HepG2 (cell line): ENCODE data around the gene COL4A2. TPM values are rescaled to one million over a fixed set of nuclear protein-coding genes. Genes with fewer than 3 reads are reported as not detected.

Source experiments
- ATAC-seq: fragments of 200-7000 bp; cut with Tn5 transposase; 3 replicates; pipeline ENCODE4 v1.9.1; 2020; ENCODE audit warnings: mild to moderate bottlenecking, moderate library complexity
- BruUV-seq: library from RNA; stranded (reverse); fragments of 400-500 nt; replicated peaks from 2 replicates; lab custom pipeline; 2021; lab: Mats Ljungman, UMichigan
- CTCF ChIA-PET: fragments of 300-600 bp; formaldehyde crosslinking; extraction: SDS; loops from one replicate; lab custom pipeline; 2021; ENCODE audit warnings: low total read pairs, inconsistent platforms, low intra/inter-chr PET ratio; lab: Yijun Ruan, JAX
- POLR2A ChIA-PET: fragments of 350-600 bp; sonication (Branson Sonifier 250); formaldehyde crosslinking; loops from one replicate; lab custom pipeline; 2020; ENCODE audit warnings: antibody characterized with exemption, inconsistent platforms; lab: Yijun Ruan, JAX
- DNase-seq: peaks from one replicate; pipeline ENCODE4 v3.0.0-alpha.2; 2015; ENCODE audit warnings: low spot score
- FAIRE-seq: peaks from 3 replicates; lab custom pipeline; 2011; peaks lifted over from hg19 to GRCh38; lab: Jason Lieb, UNC
- H2AFZ ChIP-seq: one replicate; pipeline ENCODE4 v1.6.1; 2011; ENCODE audit warnings: low read length, inconsistent platforms
- H3K27ac ChIP-seq: fragments of 300-600 bp; 3 replicates; pipeline ENCODE4 v1.8.0; 2011; ENCODE audit warnings: mixed run types, mild to moderate bottlenecking, mixed read lengths, low read length, inconsistent platforms; ENCODE audit not compliant: insufficient read depth; ENCODE audit errors: extremely low read length
- H3K27me3 ChIP-seq, 2 experiments: fragments of 200-600 bp in 1 of 2; 2 replicates in 1 of 2; 3 replicates in 1 of 2; pipeline versions ENCODE4 v1.6.0 to v1.8.0; 2011; ENCODE audit warnings: low read length in 2 of 2, mild to moderate bottlenecking in 2 of 2, moderate library complexity in 2 of 2, inconsistent platforms in 1 of 2; ENCODE audit not compliant: insufficient read depth in 2 of 2, control insufficient read depth in 1 of 2
- H3K36me3 ChIP-seq, 2 experiments: fragments of 200-600 bp in 1 of 2; replicated peaks in 1 of 2; 2 replicates in 1 of 2; 3 replicates in 1 of 2; pipeline versions ENCODE4 v1.5.1 to v1.8.0; 2011; ENCODE audit warnings: low read length in 2 of 2, inconsistent platforms in 1 of 2; ENCODE audit not compliant: insufficient read depth in 2 of 2, control insufficient read depth in 1 of 2
- H3K4me1 ChIP-seq: 2 replicates; pipeline ENCODE4 v1.5.1; 2012; ENCODE audit warnings: low read length, inconsistent platforms; ENCODE audit not compliant: insufficient read depth
- H3K4me2 ChIP-seq: 2 replicates; pipeline ENCODE4 v1.6.0; 2011; ENCODE audit warnings: low read depth, low read length, inconsistent platforms
- H3K4me3 ChIP-seq, 3 experiments: fragments of 200-600 bp in 1 of 3; sonication (generic), shearing (Covaris generic) in 1 of 3; replicated peaks in 1 of 3; 2 replicates each; pipeline ENCODE4 v1.5.1; 2011 to 2016; ENCODE audit warnings: low read length in 3 of 3, inconsistent platforms in 2 of 3, low read depth in 2 of 3, mild to moderate bottlenecking in 2 of 3, control low read depth in 1 of 3, mixed read lengths in 1 of 3; ENCODE audit not compliant: insufficient read depth in 1 of 3
- H3K79me2 ChIP-seq: one replicate; pipeline ENCODE4 v1.6.1; 2011; ENCODE audit warnings: low read length, inconsistent platforms; ENCODE audit not compliant: insufficient read depth
- H3K9ac ChIP-seq: 2 replicates; pipeline ENCODE4 v1.6.0; 2011; ENCODE audit warnings: mild to moderate bottlenecking, low read depth, low read length, inconsistent platforms; ENCODE audit not compliant: insufficient read depth
- H3K9me3 ChIP-seq: 2 replicates; pipeline ENCODE4 v1.5.1; 2012; ENCODE audit warnings: mild to moderate bottlenecking, low read length
- H4K20me1 ChIP-seq: 2 replicates; pipeline ENCODE4 v1.6.0; 2011; ENCODE audit warnings: inconsistent platforms, mild to moderate bottlenecking, low read length, moderate library complexity; ENCODE audit not compliant: insufficient read depth
- ASH2L ChIP-seq: fragments of 300-600, 200-600 bp; sonication (generic); IDR thresholded peaks from 2 replicates; pipeline ENCODE4 v1.7.0; 2017; ENCODE audit warnings: low read depth, mild to moderate bottlenecking, moderate library complexity, mixed read lengths, low read length; ENCODE audit not compliant: insufficient read length
- FOSL2 ChIP-seq: sonication (generic); formaldehyde crosslinking; IDR thresholded peaks from 2 replicates; pipeline ENCODE4 v1.4.0; 2020; ENCODE audit warnings: missing genetic modification reagents
- MAFG ChIP-seq: sonication (generic); formaldehyde crosslinking; IDR thresholded peaks from 2 replicates; pipeline ENCODE4 v1.5.1; 2020; ENCODE audit warnings: mild to moderate bottlenecking, missing genetic modification reagents
- TBP ChIP-seq: sonication (generic); formaldehyde crosslinking; IDR thresholded peaks from 2 replicates; pipeline ENCODE4 v1.5.0; 2020; ENCODE audit warnings: missing genetic modification reagents
- ZNF546 ChIP-seq: sonication (generic); formaldehyde crosslinking; conservative IDR thresholded peaks from 2 replicates; pipeline ENCODE4 v1.8.1; 2023; ENCODE audit warnings: mild to moderate bottlenecking, missing genetic modification reagents
- ZSCAN30 ChIP-seq: sonication (generic); formaldehyde crosslinking; IDR thresholded peaks from 2 replicates; pipeline ENCODE4 v1.5.0; 2020; ENCODE audit warnings: mild to moderate bottlenecking, missing genetic modification reagents
- WGBS: methylation state at CpG from one replicate; pipeline ENCODE4 v1.1.6; 2017; ENCODE audit warnings: low lambda C conversion rate; 5-methylcytosine and 5-hydroxymethylcytosine counted together
- in situ Hi-C: cut with HindIII; loops from 2 replicates; pipeline ENCODE4 v1.10.0; 2017; ENCODE audit warnings: low pct_unique_long_range_greater_than_20kb; ENCODE audit not compliant: extremely low pct_ligation_motif_present
- intact Hi-C: fragments of 100-400 bp; cut with micrococcal nuclease; formaldehyde crosslinking; loops from one replicate; pipeline ENCODE4 v1.10.0; 2022; ENCODE audit not compliant: unreplicated experiment
- polyA plus RNA-seq, 8 experiments: library from polyadenylated mRNA; depleted of rRNA in 3 of 8; stranded (reverse) in 7 of 8; unstranded in 1 of 8; fragments of >200 nt; fragmentation: Illumina TruSeq in 4 of 8; extraction: Trizol in 4 of 8; gene quantifications; 2 replicates each; pipeline versions ENCODE4 v1.2.1 to v1.2.3, GENCODE V29; 2011 to 2016; ENCODE audit warnings: low read depth in 4 of 8, missing spikeins in 1 of 8, mixed read lengths in 1 of 8; ENCODE audit not compliant: insufficient read depth in 1 of 8
- total RNA-seq, 5 experiments: library from RNA; depleted of rRNA; stranded (reverse); fragments of >200 nt; fragmentation: Illumina TruSeq; extraction: Trizol; gene quantifications; 2 replicates each; pipeline ENCODE4 v1.2.3, GENCODE V29; 2016; ENCODE audit warnings: low read depth in 1 of 5
- TF ChIP-seq, protein P1 (sequence below): sonication (generic); formaldehyde crosslinking; IDR thresholded peaks from 2 replicates; pipeline ENCODE4 v1.5.1; 2020; ENCODE audit warnings: mild to moderate bottlenecking, missing genetic modification reagents, moderate library complexity

COL4A2 gene
- total and polyA plus RNA-seq, 2 of the 13 experiments (the other 11 are each of a cell fraction or from before 2014, with no cell fraction given) = 0.22 to 1.9 TPM

DNA sequence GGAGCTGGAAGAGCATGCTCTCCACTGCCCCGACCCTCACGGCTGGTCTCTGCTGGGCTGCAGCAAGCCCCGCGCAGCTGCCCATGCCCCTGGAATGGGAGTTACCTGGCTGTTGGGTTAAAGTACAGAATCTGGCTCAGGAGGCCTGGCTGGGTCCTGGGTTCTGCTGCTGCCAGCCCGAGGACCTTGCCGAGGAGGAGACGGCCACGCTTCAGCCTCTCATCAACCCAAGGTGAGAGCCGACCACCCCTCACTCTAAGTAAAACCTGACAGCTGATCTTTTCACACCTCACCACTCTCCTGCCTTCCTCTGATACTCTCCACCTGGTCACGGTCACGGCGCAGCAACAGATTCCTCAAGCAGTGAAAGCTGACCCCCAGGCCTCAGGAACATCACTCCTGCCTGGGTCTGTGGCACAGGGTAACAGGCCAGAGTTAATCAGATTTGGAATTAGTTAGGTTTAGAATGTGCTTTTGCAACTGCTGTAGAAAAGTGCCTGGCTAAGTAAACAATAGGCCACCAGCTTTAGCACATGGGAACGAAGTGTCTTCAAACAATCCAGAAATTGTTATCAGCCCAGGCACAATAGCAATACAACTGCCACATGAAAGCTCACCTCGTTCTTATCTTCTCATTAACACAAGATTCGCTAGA, 233.9 kb downstream of the COL4A2 start (continued):
- TF ChIP-seq, protein P1, sequence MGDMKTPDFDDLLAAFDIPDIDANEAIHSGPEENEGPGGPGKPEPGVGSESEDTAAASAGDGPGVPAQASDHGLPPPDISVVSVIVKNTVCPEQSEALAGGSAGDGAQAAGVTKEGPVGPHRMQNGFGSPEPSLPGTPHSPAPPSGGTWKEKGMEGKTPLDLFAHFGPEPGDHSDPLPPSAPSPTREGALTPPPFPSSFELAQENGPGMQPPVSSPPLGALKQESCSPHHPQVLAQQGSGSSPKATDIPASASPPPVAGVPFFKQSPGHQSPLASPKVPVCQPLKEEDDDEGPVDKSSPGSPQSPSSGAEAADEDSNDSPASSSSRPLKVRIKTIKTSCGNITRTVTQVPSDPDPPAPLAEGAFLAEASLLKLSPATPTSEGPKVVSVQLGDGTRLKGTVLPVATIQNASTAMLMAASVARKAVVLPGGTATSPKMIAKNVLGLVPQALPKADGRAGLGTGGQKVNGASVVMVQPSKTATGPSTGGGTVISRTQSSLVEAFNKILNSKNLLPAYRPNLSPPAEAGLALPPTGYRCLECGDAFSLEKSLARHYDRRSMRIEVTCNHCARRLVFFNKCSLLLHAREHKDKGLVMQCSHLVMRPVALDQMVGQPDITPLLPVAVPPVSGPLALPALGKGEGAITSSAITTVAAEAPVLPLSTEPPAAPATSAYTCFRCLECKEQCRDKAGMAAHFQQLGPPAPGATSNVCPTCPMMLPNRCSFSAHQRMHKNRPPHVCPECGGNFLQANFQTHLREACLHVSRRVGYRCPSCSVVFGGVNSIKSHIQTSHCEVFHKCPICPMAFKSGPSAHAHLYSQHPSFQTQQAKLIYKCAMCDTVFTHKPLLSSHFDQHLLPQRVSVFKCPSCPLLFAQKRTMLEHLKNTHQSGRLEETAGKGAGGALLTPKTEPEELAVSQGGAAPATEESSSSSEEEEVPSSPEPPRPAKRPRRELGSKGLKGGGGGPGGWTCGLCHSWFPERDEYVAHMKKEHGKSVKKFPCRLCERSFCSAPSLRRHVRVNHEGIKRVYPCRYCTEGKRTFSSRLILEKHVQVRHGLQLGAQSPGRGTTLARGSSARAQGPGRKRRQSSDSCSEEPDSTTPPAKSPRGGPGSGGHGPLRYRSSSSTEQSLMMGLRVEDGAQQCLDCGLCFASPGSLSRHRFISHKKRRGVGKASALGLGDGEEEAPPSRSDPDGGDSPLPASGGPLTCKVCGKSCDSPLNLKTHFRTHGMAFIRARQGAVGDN = 0 out of 2 replicates have a peak, but pooled peaks have one; percentile 9
- TF ChIP-seq, all 625 proteins: peak for 4

DNA sequence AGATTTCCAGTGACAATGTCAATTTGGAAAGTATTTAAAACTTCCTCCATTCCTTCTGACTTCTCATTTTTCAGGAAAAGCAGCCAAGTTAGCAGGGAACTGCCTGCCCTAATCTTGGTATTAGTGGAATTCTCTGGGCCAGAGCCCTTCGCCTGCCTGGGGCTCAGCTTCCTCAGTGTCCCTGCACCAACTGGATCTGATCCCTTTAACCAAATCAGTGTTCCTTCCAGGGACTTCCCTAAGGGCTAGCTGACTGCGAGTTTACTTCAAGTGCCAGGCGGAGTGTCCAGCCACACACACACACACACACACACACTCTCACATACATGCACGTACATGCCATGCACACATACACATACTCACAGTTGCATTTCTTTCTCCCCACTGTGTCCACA, 234.4 kb downstream of the COL4A2 start:
- no peak overlapping the region for H3K4me2 ChIP-seq
- TF ChIP-seq MAFG (CRISPR knock-in tag) = no peak
- TF ChIP-seq ASH2L = no peak
- TF ChIP-seq ZNF546 (CRISPR knock-in tag) = no peak
- TF ChIP-seq TBP (CRISPR knock-in tag) = no peak
- TF ChIP-seq FOSL2 (CRISPR knock-in tag) = no peak
- no peak for TF ChIP-seq ZSCAN30 (CRISPR knock-in tag)
- H3K9me3 ChIP-seq = no peaks in the 10 kb centered on the region
- POLR2A ChIA-PET = interaction anchor here (1.5 kb wide), 1 partner anchor 20 kb away, joined by 6 read pairs; the partner anchor contains the start of gene RAB20
- in situ Hi-C loops (no loop called here), intact Hi-C loops (no loop called here)
- no peak overlapping the region for H2AFZ ChIP-seq
- H4K20me1 ChIP-seq = peaks cover 10% of the 10 kb centered on the region; the same call in 1 of the 2 replicates
- peaks cover 11% of the 10 kb centered on the region for H3K4me1 ChIP-seq
- no peak; the same call in 2 of the 3 replicates for ATAC-seq
- no peaks in the 10 kb centered on the region for H3K27me3 ChIP-seq
- H3K4me3 ChIP-seq = no peak overlapping the region
- peak overlapping the region; percentile 14 for H3K27ac ChIP-seq
- peaks cover 2 to 13% of the 10 kb centered on the region in 2 experiments; a peak in 3 of 5 replicates for H3K36me3 ChIP-seq
- no peak overlapping the region for H3K9ac ChIP-seq
- no peak for DNase-seq
- CTCF ChIA-PET = no interaction called here
- 100% methylated on average over 4 of the region's 4 CpGs for WGBS
- BruUV-seq = no TSS peak
- no peak for FAIRE-seq
- peaks cover 31% of the 10 kb centered on the region for H3K79me2 ChIP-seq
